Stimulated activated CD8-positive, alpha-beta memory T cell treated with anti-CD3 and anti-CD28 coated beads, Interleukin-4, amount 100 ng/mL, for 1 hour (primary cell): ENCODE measurements around the gene OR2T34.
"Not testable (repeated sequence)": the region's sequence is repeated elsewhere in the genome, so short reads cannot be mapped to it uniquely, and the experiment has no call there.

Experiments used
- DNase-seq, 2 donors: peaks; one replicate each; pipeline ENCODE4 v3.0.0-alpha.2; 2020; ENCODE audit warnings: low read depth in 2 of 2, low spot score in 1 of 2

The OR2T34 gene

GRCh38 chr1:248574657-248575056 is at the start of gene OR2T34:
Gene OR2T34, minus strand, starts transcription at chr1:248574757. Its CDS starts 0 bp downstream, at chr1:248574757.
- not testable (repeated sequence) for DNase-seq

- no peak for DNase-seq
These were observed 48.0 kb upstream of the OR2T34 start for GRCh38 chr1:248622570-248623001.

GRCh38 chr1:248621770-248622169 is 47.2 kb upstream of the OR2T34 start:
- DNase-seq, result no peak

GRCh38 chr1:248618878-248619277 is 44.3 kb upstream of the OR2T34 start:
- no peak for DNase-seq

GRCh38 chr1:248618119-248618518 is 43.6 kb upstream of the OR2T34 start:
- DNase-seq, result no peak

- no peak for DNase-seq
These were observed 39.2 kb upstream of the OR2T34 start for GRCh38 chr1:248613742-248614141.

- DNase-seq, result no peak
These were observed 37.4 kb upstream of the OR2T34 start for GRCh38 chr1:248611883-248612414.

- no peak for DNase-seq
These were observed 35.7 kb upstream of the OR2T34 start for GRCh38 chr1:248610301-248610700.

GRCh38 chr1:248599396-248599795 is 24.8 kb upstream of the OR2T34 start:
- DNase-seq, result no peak

GRCh38 chr1:248597589-248597988 is 23.0 kb upstream of the OR2T34 start, which contains the start of gene OR2T10:
Gene OR2T10, minus strand, starts transcription at chr1:248597700. Its CDS starts 3,932 bp downstream, at chr1:248593768.
- DNase-seq, result no peak

GRCh38 chr1:248596615-248597014 is 22.1 kb upstream of the OR2T34 start:
- no peak for DNase-seq

GRCh38 chr1:248593226-248593625 is 18.7 kb upstream of the OR2T34 start:
- DNase-seq, result no peak

- no peak for DNase-seq
These were observed 18.1 kb upstream of the OR2T34 start for GRCh38 chr1:248592655-248593054.

GRCh38 chr1:248590055-248590454 is 15.5 kb upstream of the OR2T34 start:
- DNase-seq, result no peak

GRCh38 chr1:248589334-248589733 is 14.8 kb upstream of the OR2T34 start:
- DNase-seq, result no peak

- DNase-seq, result no peak
These were observed 10.7 kb upstream of the OR2T34 start for GRCh38 chr1:248585266-248585665.

- no peak for DNase-seq
These were observed 1.9 kb upstream of the OR2T34 start for GRCh38 chr1:248576260-248576980.

GRCh38 chr1:248573856-248574255 is 701 bp downstream of the OR2T34 start:
- not testable (repeated sequence) for DNase-seq

- not testable (repeated sequence) for DNase-seq
These were observed 2.5 kb downstream of the OR2T34 start for GRCh38 chr1:248572049-248572448.

GRCh38 chr1:248570811-248571210 is 3.7 kb downstream of the OR2T34 start:
- not testable (repeated sequence) for DNase-seq

- DNase-seq, result not testable (repeated sequence)
These were observed 5.5 kb downstream of the OR2T34 start for GRCh38 chr1:248569049-248569448.

- DNase-seq, result not testable (repeated sequence)
These were observed 8.8 kb downstream of the OR2T34 start for GRCh38 chr1:248565530-248566373.
